Measurements from ENCODE around the gene THSD4.
A peak's percentile ranks its signal among the peaks of the same experiment; 100 is the strongest.

THSD4 gene

DNA sequence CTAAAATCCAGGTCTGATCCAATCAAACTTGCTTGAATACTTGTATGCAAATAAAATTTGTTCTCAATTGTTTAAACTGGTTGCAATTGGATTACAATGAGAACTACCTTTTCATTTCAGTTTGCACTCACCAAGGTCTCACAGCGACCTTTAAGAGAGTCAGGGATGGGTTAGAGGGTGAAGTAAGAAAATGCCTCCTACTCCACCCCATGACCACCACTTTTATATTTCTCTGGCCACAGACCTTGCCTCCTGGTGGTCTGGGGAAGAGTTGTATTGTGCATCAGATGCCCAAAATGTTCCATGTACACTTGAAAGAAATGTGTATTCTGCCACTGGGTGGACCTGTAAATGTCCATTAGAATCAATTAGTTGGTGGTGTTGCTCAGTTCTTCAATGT, 16.4 kb upstream of the THSD4 start:
- DNase-seq, result no peak

DNA sequence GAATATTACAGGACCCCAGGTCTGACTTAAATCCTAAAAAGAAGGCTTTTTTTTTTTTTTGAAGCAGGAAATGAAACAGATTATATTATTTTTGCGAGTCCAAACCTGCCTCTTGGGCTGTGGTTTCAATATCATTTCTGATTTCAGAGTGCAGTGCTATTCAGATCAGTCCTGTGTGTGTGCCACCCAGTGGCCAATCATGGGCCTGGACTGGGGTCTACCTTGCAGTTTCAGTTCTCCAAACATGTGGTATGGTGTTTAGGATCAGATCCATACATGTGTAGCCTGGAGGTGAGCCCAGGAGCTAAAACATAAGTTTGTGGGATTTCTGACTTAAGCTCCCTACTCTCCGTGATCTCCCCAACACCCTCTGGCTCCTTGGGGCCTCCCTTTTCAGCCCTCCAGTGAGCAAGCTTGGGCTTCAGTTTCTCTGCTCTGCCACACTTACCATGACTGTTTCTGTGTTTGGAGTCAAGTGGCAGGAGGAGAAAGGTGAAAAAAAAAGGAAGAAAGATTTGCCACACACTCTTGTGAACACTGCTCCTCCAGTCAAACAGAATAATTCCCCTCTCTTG, 12.1 kb upstream of the THSD4 start:
- DNase-seq, result peak in 1 of 3 experiments; percentile 48

DNA sequence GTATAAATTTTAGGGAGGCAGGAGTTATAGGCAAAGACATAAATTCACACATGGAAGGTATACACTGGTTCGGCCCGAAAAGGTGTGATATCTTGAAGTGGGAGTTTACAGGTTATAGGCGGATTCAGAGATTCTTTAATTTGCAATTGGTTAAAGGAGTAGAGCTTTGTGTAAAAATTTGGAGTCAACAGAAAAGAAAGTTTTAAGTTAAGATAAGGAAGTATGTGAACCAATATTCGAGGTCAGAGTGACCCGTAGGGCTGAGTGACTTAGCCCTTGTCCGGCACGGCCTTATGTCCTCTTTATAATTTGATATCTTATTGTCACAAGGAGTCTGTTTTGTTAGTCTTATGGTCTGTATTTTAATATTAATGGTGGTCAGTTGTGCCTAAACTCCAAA, 10.6 kb upstream of the THSD4 start:
- DNase-seq, result no peak

DNA sequence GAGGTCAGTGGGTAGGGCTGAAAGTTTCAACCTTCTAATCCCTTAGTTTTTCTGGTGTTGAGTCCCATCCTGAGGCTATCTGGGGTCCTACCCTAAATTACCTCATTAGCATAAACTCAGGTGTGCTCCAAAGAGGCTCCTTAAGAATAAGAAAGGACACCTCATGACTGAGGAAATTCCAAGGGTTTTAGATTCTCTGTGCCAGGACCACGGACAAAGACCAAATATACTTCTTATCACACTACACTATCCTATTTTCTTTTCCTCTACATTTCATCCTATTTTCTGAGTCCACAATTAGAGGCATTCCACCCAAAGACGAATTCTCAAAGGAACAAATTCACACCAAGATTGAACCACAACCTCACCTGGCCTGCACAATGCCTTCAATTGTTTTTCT, 9.8 kb upstream of the THSD4 start:
- DNase-seq, result no peak

DNA sequence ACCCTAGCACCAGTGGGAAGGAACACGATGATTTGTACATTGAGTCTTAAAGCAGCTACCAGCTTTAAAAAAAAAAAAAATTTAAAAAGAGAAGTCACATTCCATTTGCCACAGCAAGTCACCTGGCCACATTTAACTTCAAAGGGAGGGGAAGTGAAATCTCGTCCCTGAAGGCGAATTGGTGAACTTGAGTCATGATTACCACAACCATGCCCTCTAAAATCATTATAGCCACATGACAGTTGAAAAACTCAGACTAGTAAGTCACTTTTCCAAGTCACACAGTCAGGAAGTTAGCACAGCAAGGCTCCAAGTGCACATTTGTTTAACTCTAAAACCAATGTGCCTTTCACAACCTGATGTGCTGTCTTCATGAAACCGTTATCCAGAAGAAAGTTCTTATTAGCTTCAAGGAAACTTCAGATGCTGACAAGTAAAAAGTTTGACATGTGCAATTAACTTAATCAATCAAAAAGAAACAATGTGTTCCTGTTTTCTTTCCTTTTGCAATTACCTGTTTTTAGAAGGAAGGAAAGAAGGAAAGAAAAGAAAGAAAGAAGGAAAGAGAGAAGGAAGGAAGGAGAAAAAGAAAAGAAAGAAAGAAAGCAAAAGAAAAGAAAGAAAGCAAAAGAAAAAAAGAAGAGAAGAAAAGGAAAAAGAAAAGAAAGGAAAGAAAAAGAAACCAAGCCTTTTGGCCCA, 8.3 kb upstream of the THSD4 start:
- DNase-seq, result no peak

DNA sequence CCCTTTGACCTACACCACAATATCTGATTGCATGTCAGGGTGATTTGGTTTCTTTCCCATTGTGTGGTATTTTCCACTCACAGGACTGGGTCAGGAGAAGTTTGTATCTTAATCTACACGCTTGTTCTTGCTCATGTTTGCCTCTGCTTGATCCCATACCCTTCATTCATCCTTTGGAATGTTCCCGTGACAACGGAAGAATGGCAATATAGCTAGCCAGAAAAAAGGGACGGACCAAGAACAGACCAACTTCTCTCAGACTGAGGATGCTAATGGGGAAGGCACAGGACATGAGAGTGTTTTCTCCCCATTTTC, 7.8 kb upstream of the THSD4 start:
- DNase-seq, result no peak

DNA sequence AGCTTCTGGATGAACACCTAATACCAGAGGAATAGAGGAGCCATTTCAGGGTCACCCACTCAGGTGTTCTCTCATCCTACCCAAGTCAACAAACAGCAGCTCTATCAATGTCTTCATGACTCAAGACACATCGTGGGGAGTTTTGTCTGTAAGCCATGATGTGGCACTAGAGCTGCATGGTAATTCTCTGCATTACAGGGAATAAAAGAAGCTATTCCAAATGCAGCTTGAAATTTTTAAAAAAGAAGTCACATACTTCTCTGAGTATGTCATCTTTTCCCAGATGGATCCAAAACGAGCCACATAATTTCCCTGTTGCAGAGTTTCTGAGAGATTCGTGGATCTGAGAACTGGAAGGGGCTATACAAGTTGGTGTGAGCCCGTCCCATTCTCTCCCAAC, 6.1 kb upstream of the THSD4 start:
- peak in 1 of 3 experiments; percentile 6 for DNase-seq

DNA sequence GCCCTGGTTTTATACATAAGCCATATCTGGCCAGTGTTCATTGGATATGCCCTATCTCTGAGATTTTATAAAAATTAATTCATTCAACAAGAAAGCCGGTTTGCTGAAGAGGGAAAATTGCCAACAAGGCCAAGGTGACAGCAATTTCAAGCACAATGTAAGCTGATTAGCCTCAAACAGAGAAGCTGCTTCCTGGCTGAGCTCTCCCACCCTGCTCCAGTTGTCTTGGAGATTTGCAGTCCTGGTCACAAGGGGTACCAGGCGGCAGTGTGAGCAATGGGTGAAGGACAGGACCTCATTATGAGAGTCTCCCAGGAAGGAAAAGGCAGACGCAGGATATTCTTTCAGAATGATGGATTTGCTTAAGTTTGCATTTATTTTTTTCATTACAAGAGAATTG, 5.4 kb upstream of the THSD4 start:
- no peak for DNase-seq

DNA sequence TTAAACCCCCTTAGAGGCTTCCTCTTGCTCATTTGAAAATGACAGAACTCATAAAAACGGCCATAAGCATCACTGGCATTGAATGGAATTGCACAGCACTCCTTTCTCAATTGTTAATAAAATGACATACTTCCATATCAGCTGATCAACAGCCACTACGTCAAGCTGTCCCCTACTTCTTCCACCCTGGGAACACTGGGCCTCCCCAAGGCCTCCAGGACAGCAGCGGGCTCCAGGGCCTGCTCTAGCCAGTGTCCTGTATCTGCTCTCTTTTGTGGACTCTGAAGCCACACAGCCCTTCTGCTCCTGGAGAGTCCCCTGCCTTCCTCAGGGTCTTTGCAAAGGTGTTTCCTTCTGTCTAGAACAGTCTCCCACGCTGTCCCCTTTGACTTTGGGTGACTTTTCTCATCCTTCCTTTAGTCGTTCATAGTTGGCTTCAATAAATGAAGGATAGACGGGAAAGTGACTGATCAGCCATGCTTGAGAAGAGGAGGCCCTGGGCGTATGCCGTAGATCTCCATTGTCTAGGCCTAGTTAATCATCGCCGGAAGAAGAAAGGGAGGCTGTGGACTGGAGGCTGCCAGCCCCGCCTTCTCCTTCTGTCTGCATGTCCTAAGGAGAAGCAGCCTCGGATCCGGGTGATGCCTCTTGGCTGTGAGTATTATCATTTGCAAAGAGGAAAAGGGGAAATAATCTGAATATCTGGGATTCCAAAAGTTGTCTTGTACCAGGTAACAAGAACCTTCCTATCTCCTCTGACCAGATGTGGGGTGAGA, 4.7 kb upstream of the THSD4 start:
- DNase-seq, result no peak

DNA sequence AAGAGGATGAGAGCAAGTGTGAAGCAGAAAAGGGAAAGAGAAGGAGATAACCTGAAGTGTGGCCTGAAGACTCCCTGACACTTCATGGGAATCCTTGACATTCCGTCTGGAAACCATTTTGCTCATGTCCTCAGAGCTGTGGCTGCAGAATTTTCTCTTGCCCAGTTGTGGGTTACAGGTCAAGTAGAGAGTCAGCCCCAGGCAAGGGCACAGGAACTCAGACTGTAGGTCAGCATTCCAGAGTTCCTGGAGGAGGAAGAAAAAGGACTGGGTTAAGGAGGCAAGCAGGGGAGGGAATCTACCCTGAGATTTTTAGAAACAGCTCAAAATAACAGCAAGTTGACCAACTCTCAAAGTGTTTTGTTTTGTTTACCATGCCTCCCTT, 4.1 kb upstream of the THSD4 start:
- DNase-seq, result no peak

DNA sequence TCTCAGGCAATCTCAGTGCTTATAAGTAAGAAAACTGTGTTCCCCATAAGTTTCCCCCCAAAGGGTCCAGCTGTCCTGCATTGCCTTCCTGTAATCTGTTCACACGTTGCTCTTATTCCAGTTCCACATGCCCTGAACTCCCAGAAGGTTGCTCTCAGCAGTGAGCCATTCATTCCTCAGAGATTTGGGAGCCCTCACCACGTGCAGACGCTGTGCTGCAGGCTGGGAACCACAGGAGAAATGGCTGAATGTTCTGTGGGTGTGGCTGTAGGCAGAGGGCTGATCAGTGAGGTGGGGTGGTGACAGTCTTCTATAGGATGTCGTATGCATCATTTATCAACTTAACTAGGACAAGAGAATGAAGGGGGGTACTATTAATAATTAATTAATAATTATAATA, 3.3 kb upstream of the THSD4 start:
- peak in 1 of 3 experiments; percentile 40 for DNase-seq

DNA sequence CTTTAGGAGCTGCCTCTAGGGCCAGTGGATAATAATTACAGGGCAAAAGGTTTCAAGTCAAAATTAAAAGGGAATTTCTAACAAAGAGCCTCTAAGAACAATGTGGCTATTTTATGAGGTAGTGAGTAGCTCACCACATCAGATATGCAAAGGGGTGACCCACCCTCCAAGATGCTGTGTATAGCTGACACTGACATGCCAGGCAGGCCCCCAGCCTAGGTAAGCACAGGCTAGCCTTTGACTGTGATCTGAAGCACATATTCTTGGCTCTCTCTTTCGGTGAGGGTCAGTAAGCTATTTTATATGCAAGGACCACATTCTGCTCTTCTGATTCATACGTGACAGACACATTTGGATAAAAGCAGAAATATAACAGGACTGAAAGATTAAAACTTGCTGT, 2.8 kb upstream of the THSD4 start:
- no peak for DNase-seq

DNA sequence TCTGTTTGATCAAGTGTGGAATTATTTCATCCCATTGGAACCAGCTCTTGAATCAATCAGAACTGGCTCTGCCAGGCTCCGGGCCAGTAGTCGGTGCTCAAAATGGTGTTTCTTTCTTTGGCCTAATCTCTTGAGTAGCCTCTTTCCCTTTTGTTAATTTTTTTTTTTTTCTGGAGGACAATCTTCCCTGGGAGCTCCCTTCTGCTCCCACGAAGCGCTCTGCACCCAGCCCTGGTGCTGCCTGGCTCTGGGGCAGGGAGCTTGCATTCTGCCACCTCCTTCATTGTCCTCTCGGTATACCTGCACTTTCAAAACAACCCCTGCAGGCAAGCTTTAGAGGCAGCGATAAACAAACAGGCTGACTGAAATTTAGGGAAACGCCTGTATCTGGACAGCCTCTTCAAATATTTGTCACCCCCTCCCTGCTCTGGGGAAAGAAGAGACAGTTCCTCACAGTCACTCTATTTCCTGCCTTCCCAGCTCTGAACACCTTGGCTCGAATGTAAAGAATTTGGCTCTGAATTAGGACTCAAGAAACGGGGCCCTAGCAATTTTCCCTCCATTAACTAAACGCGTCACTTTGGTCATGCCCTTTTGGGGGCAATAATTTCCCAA, 1.1 kb upstream of the THSD4 start:
- peak in 2 of 3 experiments; percentile 51 to 70 for DNase-seq

DNA sequence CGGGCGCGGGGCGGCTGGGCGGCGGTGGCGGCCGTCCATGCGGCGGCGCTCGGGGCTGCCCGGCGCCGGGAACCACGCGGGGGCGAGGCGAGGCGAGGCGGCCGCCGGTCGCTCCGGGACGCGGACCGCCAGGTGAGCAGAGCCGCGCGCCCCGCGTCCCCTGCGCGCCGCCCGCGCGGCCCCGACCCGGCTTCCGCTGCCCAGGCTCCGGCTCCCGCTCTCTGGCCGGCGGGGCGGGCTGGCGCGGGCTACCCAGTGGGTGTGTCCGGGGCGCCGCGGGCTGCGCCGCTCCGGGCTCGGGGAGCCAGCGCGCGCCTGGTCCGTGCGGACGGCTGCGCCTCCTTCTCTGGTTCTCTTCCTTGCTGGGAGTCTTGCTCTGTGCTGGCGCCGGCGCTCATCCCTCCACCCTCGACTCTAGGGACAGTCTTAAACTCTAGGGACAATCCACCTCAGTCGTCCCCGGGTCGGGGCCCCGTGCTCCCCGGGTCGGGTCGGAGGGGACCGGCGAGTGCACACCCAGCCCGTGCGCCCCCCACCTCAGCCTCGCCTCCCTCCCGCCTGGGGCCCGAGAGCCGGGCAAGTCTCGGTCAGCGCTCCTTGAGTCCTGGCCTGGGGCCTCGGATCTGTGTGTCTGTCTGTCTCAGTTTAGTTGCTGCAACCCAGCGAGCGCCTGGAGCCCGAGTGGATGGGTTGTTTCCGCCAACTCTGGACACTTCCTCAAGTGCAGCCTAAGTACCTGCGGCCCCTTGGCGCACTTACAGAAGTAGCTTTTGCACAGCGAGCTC, 488 bp downstream of the THSD4 start:
- peak; percentile 10 to 82 (median 79) for DNase-seq

DNA sequence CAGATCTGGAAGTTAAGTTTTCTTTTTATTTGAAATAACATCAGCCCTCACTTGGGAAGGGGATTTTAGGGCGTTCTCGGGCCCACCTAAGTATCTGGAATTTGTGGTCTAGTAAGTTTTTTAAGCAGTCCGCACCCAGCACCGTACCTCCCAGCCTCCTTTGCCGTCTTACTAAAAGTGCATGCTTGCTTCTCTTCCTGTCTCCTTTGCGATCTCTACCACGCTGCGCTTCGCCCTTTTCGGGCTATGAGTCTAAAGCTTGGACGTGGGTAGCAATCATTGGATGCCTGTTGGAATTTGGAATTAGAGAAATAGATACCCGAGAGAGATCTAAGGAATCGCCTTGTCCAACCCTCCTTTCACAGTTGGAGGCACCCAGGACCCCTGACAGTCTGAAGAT, 1.1 kb downstream of the THSD4 start:
- DNase-seq, result no peak

DNA sequence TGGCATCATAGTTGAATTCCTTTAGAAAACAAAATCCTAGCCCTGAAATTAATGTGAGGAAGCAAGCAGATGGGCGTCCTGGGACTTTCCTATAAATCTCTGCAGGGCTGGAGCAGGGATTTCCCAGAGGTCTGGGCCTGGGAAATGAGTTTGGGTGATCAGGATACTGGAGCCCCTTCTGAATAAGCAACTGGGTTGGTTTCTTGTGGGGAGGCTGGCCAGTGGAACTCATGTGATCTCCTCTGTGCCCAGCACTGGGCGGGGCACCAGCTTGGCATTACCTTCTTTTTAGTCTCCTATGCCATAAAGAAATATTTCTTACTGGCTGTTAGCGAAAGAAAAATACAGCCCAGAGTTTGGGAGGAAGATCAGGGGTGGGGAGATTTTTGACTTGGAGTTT, 1.7 kb downstream of the THSD4 start:
- no peak for DNase-seq

DNA sequence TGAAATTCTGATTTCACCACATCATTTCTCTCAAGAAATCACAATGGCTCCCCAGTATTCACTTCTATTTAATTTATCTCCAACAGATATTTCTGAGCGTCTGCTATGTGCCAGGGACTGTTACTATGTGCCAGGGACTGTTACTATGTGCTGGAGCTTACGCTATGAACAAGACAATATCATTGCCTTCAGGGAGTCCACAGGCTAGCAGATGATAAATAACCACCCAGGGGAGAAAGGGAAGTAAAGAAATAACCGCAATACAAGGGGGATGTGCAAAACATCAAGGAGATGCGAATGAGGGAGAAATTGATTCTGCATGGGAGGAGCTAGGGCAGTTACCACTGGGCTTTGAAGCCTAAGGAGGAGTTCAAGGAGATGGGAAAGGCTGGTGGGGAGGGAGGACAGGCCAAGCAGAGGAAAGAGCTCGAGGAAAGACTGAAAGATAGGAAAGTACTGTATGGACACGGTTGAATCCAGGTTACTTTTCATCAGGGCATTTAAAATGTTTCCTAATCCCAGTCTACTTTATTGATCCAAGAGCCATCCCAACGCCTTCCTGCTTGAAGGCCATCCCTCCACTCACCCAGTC, 2.5 kb downstream of the THSD4 start:
- peak in 1 of 3 experiments; percentile 21 for DNase-seq

DNA sequence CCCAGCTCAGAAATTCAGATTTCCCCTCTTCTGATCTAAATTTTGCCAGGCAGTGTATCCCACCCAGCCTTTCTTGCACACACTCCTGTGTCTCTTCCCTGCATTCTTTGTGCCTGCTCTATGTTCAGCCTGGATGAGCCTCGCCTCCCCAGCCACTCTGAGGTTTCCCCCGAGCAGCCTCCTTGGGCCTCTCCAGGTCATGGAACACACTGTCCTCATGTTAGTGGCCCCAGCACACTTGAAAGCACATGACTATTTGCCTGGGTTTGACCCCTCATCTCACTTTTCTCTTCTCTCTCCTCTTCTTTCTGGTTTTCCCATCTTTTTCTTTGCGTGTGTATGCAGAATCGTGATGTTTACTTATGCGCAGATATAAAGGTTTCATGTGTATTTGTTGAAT, 3.1 kb downstream of the THSD4 start:
- no peak for DNase-seq

DNA sequence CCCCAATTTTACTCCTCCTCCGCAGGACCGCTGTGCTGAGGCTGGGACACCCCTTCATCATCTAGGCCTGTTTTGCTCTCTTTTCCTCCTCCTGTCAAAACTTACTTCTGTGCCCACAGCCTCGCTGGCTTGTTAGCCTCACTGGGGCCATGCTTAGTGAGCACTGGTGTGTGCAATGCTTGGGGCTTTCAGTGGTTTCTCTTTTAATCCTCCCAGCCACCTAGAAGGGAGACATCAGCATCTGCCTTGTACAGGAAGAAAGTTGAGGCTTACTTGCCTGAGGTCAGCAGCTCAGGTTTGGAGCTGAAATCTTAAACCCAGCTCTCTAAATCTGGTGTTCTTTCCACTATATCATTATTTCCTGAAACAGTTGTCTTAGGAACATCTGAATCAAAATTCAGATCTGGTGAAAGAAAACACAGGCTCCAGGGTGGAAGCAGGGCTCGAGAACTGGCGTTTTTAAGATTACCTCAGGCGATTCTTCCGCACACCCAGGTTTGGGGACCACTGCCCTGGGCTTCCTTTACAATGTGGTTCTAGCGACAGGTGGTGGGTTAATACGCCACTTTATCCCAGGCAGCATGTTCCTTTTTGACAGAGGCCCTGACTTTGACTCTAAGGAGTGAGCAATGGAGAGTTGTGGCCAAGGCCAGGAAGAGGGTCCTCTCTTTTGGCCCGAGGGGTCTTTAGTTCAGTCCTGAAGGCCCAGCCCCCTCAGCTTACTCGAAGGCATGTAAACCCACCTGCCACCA, 3.8 kb downstream of the THSD4 start:
- no peak for DNase-seq

DNA sequence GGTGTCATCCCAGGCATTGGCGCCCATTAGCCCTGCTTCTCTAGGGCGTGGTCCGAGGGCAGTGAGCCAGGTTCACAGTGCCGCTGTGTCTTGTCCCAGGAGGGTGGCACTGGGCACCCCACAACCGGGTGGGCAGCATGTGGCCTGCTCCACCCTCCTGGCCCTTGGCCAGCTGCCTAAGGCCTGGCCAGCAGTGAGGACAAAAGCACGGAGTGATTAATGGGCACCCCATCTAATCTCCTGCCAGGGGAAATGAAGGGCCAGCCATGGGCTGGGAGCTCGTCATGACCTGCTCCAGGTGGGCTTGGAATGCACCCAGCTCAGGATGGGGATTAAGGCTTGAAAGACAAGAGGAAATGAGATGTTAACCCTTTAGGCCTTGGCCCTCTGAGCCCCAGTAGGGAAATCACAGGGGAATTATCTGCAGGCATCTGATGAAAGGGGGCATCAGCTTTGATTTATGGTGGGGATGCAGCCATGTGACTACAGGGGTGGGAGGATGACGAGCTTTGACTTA, 5.2 kb downstream of the THSD4 start:
- peak in 1 of 3 experiments; percentile 15 for DNase-seq

DNA sequence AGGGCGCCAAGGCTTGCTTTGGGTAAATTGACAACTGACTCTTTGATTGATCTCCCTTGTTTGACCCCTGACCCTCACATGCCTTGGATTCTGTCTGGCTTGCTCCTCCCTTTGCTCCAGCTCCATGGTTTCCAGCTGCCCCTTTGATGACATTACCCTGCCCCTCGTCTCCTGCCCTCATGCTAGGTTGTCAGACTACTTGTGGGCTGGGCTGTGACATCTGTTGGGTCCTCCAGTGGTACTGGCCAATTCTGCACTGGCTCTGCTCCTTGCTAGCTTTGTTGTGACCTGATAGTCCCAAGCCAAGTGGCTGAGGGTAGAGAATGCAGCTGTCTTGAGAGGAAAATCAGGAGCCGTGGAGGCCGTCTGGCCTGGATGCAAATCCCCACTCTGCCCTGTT, 6.2 kb downstream of the THSD4 start:
- no peak for DNase-seq
